Liver (tissue), 3 donors: Measurements from ENCODE around the gene BUB3.

ENCODE experiments used
- FOXA1 ChIP-seq: IDR thresholded peaks from 2 replicates; pipeline ENCODE4 v1.6.1; 2016; ENCODE audit warnings: antibody characterized with exemption
- HNF4A ChIP-seq, 2 donors: conservative IDR thresholded peaks; 2 replicates each; pipeline ENCODE4 v1.6.1; 2016; ENCODE audit warnings: antibody characterized with exemption in 2 of 2, mild to moderate bottlenecking in 2 of 2
- RAD21 ChIP-seq, 2 donors: IDR thresholded peaks; 2 replicates each; pipeline ENCODE4 v1.6.1; 2016; ENCODE audit warnings: antibody characterized with exemption in 2 of 2, mild to moderate bottlenecking in 2 of 2
- RXRA ChIP-seq, 2 donors: IDR thresholded peaks; 2 replicates each; pipeline ENCODE4 v1.6.1; 2017 to 2018; ENCODE audit warnings: antibody characterized with exemption in 2 of 2, mild to moderate bottlenecking in 1 of 2
- SP1 ChIP-seq: IDR thresholded peaks from 2 replicates; pipeline ENCODE4 v1.6.1; 2018; ENCODE audit warnings: antibody characterized with exemption, mild to moderate bottlenecking
- TF ChIP-seq, protein P1 (sequence below): fragments of 150-350 bp; IDR thresholded peaks from 2 replicates; pipeline ENCODE4 v1.5.1; 2017; ENCODE audit warnings: improper control_type of control experiment, low read depth, low read length; ENCODE audit not compliant: missing input control
- TF ChIP-seq, protein P2 (sequence below): IDR thresholded peaks from 2 replicates; pipeline ENCODE4 v1.6.1; 2016; ENCODE audit warnings: antibody characterized with exemption
- TF ChIP-seq, protein P3 (sequence below): IDR thresholded peaks from 2 replicates; pipeline ENCODE4 v1.6.1; 2016; ENCODE audit warnings: antibody characterized with exemption, mild to moderate bottlenecking
- donor health status: healthy.
- donor health status: healthy.

DNA sequence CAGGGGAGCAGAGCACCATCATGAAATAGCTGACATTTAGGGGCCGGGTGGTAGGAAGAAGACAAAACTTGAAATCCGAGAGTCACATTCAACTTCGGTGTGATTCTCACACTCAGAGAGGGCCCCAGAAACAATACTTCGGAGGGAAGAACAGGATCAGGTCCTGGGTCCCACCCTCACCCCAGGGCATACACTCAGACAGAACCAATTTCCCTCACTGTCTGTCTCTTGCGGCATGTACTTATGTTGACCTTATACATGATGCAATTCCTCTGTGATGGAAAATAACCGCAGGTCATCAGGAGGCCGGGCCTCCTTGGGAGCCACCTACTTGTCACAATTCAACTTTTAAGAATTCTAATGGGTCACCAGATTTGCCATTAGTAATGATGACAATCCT, 44.7 kb upstream of the BUB3 start:
- TF ChIP-seq, protein P1, sequence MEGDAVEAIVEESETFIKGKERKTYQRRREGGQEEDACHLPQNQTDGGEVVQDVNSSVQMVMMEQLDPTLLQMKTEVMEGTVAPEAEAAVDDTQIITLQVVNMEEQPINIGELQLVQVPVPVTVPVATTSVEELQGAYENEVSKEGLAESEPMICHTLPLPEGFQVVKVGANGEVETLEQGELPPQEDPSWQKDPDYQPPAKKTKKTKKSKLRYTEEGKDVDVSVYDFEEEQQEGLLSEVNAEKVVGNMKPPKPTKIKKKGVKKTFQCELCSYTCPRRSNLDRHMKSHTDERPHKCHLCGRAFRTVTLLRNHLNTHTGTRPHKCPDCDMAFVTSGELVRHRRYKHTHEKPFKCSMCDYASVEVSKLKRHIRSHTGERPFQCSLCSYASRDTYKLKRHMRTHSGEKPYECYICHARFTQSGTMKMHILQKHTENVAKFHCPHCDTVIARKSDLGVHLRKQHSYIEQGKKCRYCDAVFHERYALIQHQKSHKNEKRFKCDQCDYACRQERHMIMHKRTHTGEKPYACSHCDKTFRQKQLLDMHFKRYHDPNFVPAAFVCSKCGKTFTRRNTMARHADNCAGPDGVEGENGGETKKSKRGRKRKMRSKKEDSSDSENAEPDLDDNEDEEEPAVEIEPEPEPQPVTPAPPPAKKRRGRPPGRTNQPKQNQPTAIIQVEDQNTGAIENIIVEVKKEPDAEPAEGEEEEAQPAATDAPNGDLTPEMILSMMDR: no peak
- TF ChIP-seq, protein P2, sequence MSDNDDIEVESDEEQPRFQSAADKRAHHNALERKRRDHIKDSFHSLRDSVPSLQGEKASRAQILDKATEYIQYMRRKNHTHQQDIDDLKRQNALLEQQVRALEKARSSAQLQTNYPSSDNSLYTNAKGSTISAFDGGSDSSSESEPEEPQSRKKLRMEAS: no peak
- no peak for TF ChIP-seq RXRA (IDR thresholded peaks at IDR 0.05)
- TF ChIP-seq FOXA1: no peak
- TF ChIP-seq, protein P3, sequence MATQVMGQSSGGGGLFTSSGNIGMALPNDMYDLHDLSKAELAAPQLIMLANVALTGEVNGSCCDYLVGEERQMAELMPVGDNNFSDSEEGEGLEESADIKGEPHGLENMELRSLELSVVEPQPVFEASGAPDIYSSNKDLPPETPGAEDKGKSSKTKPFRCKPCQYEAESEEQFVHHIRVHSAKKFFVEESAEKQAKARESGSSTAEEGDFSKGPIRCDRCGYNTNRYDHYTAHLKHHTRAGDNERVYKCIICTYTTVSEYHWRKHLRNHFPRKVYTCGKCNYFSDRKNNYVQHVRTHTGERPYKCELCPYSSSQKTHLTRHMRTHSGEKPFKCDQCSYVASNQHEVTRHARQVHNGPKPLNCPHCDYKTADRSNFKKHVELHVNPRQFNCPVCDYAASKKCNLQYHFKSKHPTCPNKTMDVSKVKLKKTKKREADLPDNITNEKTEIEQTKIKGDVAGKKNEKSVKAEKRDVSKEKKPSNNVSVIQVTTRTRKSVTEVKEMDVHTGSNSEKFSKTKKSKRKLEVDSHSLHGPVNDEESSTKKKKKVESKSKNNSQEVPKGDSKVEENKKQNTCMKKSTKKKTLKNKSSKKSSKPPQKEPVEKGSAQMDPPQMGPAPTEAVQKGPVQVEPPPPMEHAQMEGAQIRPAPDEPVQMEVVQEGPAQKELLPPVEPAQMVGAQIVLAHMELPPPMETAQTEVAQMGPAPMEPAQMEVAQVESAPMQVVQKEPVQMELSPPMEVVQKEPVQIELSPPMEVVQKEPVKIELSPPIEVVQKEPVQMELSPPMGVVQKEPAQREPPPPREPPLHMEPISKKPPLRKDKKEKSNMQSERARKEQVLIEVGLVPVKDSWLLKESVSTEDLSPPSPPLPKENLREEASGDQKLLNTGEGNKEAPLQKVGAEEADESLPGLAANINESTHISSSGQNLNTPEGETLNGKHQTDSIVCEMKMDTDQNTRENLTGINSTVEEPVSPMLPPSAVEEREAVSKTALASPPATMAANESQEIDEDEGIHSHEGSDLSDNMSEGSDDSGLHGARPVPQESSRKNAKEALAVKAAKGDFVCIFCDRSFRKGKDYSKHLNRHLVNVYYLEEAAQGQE: no peak
- no peak for TF ChIP-seq RAD21 (IDR thresholded peaks at IDR 0.05)
- no peak for TF ChIP-seq HNF4A (conservative IDR thresholded peaks at IDR 0.05)
- no peak for TF ChIP-seq SP1
